NCI-H345 treated with DMSO at 0.1 percent for 48 hours (cell line): ENCODE measurements around the gene WDR72.
A peak's percentile ranks its signal among the peaks of the same experiment; 100 is the strongest.
"Not testable (repeated sequence)": the region's sequence is repeated elsewhere in the genome, so short reads cannot be mapped to it uniquely, and the experiment has no call there.

Experiments used
- DNase-seq: peaks from one replicate; lab custom pipeline; 2025; ENCODE audit not compliant: unreplicated experiment; lab: John Stamatoyannopoulos, UW

The WDR72 gene

GRCh38 chr15:53759411-53759931 lies at the start of gene WDR72:
Gene WDR72 (minus strand): TSS chr15:53759663. CDS start chr15:53733149, 26,514 bp downstream.
- no peak for DNase-seq

- peak; percentile 4 for DNase-seq
Measured at GRCh38 chr15:53808058-53808706, 48.7 kb upstream of the WDR72 start.

- no peak for DNase-seq
Measured at GRCh38 chr15:53807501-53807900, 48.0 kb upstream of the WDR72 start.

GRCh38 chr15:53802672-53803071 lies 43.2 kb upstream of the WDR72 start:
- DNase-seq: no peak

GRCh38 chr15:53791581-53791980 lies 32.1 kb upstream of the WDR72 start:
- DNase-seq: no peak

- no peak for DNase-seq
Measured at GRCh38 chr15:53789654-53790375, 30.4 kb upstream of the WDR72 start.

GRCh38 chr15:53786401-53786800 lies 26.9 kb upstream of the WDR72 start:
- DNase-seq: no peak

GRCh38 chr15:53785241-53785640 lies 25.8 kb upstream of the WDR72 start:
- DNase-seq: not testable (repeated sequence)

- DNase-seq: no peak
Measured at GRCh38 chr15:53762916-53763315, 3.5 kb upstream of the WDR72 start.

- DNase-seq: peak; percentile 24
Measured at GRCh38 chr15:53758412-53758811, 1.1 kb downstream of the WDR72 start.

GRCh38 chr15:53757906-53758305 lies 1.6 kb downstream of the WDR72 start:
- no peak for DNase-seq

- no peak for DNase-seq
Measured at GRCh38 chr15:53753813-53754212, 5.7 kb downstream of the WDR72 start.

GRCh38 chr15:53752406-53752805 lies 7.1 kb downstream of the WDR72 start:
- no peak for DNase-seq

GRCh38 chr15:53747501-53748068 lies 11.9 kb downstream of the WDR72 start:
- DNase-seq: no peak

GRCh38 chr15:53746101-53746500 lies 13.4 kb downstream of the WDR72 start:
- no peak for DNase-seq

- no peak for DNase-seq
Measured at GRCh38 chr15:53739651-53740050, 19.8 kb downstream of the WDR72 start.

GRCh38 chr15:53739187-53739586 lies 20.3 kb downstream of the WDR72 start:
- DNase-seq: no peak

- DNase-seq: no peak
Measured at GRCh38 chr15:53721334-53722087, 38.0 kb downstream of the WDR72 start.

GRCh38 chr15:53716909-53717876 lies 42.3 kb downstream of the WDR72 start:
- DNase-seq: no peak

- no peak for DNase-seq
Measured at GRCh38 chr15:53713218-53713617, 46.2 kb downstream of the WDR72 start.
